Activated T-helper 1 cell treated with anti-CD3 and anti-CD28 coated beads, Interleukin-12 subunit alpha, Interleukin-12 subunit beta, Interleukin-2, Interleukin-4 antibody, amounts not matched to agents 30 ng/mL and 10 ng/mL and 1 ng/mL, durations not matched to agents 14 hours and 24 hours and 36 hours (primary cell): ENCODE data around the gene EPHA1. TPM values are rescaled to one million over a fixed set of nuclear protein-coding genes. Genes with fewer than 3 reads are reported as not detected.

ENCODE experiments used
- DNase-seq: peaks from one replicate; pipeline ENCODE4 v3.0.0; 2021; ENCODE audit warnings: low spot score
- H3K27ac Mint-ChIP-seq: one replicate; pipeline ENCODE4 v1.8.0; 2021; ENCODE audit warnings: mild to moderate bottlenecking, mixed read lengths
- H3K27me3 Mint-ChIP-seq: one replicate; pipeline ENCODE4 v1.8.0; 2022; ENCODE audit warnings: mild to moderate bottlenecking, moderate library complexity, mixed read lengths; ENCODE audit not compliant: insufficient read depth
- H3K36me3 Mint-ChIP-seq: one replicate; pipeline ENCODE4 v1.8.0; 2021; ENCODE audit warnings: low read depth, mixed read lengths
- H3K4me1 Mint-ChIP-seq: one replicate; pipeline ENCODE4 v1.8.0; 2021; ENCODE audit warnings: low read depth, mixed read lengths
- H3K4me3 Mint-ChIP-seq: one replicate; pipeline ENCODE4 v1.8.0; 2021; ENCODE audit warnings: mild to moderate bottlenecking, moderate library complexity, mixed read lengths
- H3K9me3 Mint-ChIP-seq: one replicate; pipeline ENCODE4 v1.8.0; 2021; ENCODE audit warnings: mixed read lengths
- intact Hi-C: fragments of 100-400 bp; cut with micrococcal nuclease; formaldehyde crosslinking; loops from one replicate; pipeline ENCODE4 v1.15.1; 2024
- total RNA-seq: library from RNA; stranded (reverse); gene quantifications from 2 replicates; pipeline ENCODE4 v1.2.3, GENCODE V29; 2022

EPHA1 gene
- total RNA-seq, 1 donor from 2014 or later: not detected

GRCh38 chr7:143380260-143380645, 28.4 kb downstream of the EPHA1 start:
- intact Hi-C loops: loop anchor here (1.0 to 5.0 kb wide), 11 partner anchors 18 to 1642 kb away; partner anchors contain the start of genes CASP2, FAM131B, GSTK1 and SSBP1
- Mint-ChIP-seq H3K27ac (peak overlapping the region; percentile 70), H3K36me3 (no peaks in the 10 kb centered on the region), H3K9me3 (no peaks in the 10 kb centered on the region), H3K4me3 (peak overlapping the region; percentile 85), H3K4me1 (peaks cover 46% of the 10 kb centered on the region), H3K27me3 (no peaks in the 10 kb centered on the region)
- DNase-seq: peak; percentile 76

GRCh38 chr7:143379611-143380259, 28.9 kb downstream of the EPHA1 start:
- no peaks in the 10 kb centered on the region for H3K9me3 Mint-ChIP-seq
- no peaks in the 10 kb centered on the region for H3K27me3 Mint-ChIP-seq
- intact Hi-C loops: loop anchor here (1.0 to 5.0 kb wide), 11 partner anchors 17 to 1641 kb away; partner anchors contain the start of genes CASP2, FAM131B, GSTK1 and SSBP1
- H3K27ac Mint-ChIP-seq: peak overlapping the region; percentile 70
- DNase-seq: no peak
- H3K4me3 Mint-ChIP-seq: peak overlapping the region; percentile 85
- H3K36me3 Mint-ChIP-seq: no peaks in the 10 kb centered on the region
- peaks cover 51% of the 10 kb centered on the region for H3K4me1 Mint-ChIP-seq

- H3K27ac Mint-ChIP-seq: no peak overlapping the region
- intact Hi-C loops: no loop called here
- no peaks in the 10 kb centered on the region for H3K36me3 Mint-ChIP-seq
Observed at GRCh38 chr7:143376396-143376795, 32.3 kb downstream of the EPHA1 start.

GRCh38 chr7:143375298-143376034, 33.2 kb downstream of the EPHA1 start:
- peaks cover 2% of the 10 kb centered on the region for H3K27me3 Mint-ChIP-seq
- H3K4me1 Mint-ChIP-seq: peaks cover 58% of the 10 kb centered on the region
- no peaks in the 10 kb centered on the region for H3K36me3 Mint-ChIP-seq
- peak overlapping the region; percentile 43 for H3K27ac Mint-ChIP-seq
- no peak for DNase-seq
- intact Hi-C loops: loop anchor here (1.0 kb wide), 1 partner anchor 135 kb away; no protein-coding TSS in a partner anchor
- H3K4me3 Mint-ChIP-seq: no peak overlapping the region
- no peaks in the 10 kb centered on the region for H3K9me3 Mint-ChIP-seq

More at GRCh38 chr7:143376396-143376795, 32.3 kb downstream of the EPHA1 start:
- DNase-seq: no peak
- Mint-ChIP-seq H3K4me1 (peaks cover 58% of the 10 kb centered on the region), H3K4me3 (no peak overlapping the region), H3K27me3 (no peaks in the 10 kb centered on the region), H3K9me3 (no peaks in the 10 kb centered on the region)

GRCh38 chr7:143374561-143374960, 34.1 kb downstream of the EPHA1 start:
- Mint-ChIP-seq H3K4me1 (peaks cover 52% of the 10 kb centered on the region), H3K4me3 (no peak overlapping the region)
- intact Hi-C loops: no loop called here

GRCh38 chr7:143373255-143373794, 35.3 kb downstream of the EPHA1 start:
- no peaks in the 10 kb centered on the region for H3K36me3 Mint-ChIP-seq
- no peak overlapping the region for H3K27ac Mint-ChIP-seq
- H3K27me3 Mint-ChIP-seq: peaks cover 5% of the 10 kb centered on the region
- intact Hi-C loops: no loop called here
- no peak overlapping the region for H3K4me3 Mint-ChIP-seq
- peaks cover 43% of the 10 kb centered on the region for H3K4me1 Mint-ChIP-seq
- no peaks in the 10 kb centered on the region for H3K9me3 Mint-ChIP-seq
- no peak for DNase-seq

More at GRCh38 chr7:143374561-143374960, 34.1 kb downstream of the EPHA1 start:
- Mint-ChIP-seq H3K27me3 (peaks cover 5% of the 10 kb centered on the region), H3K36me3 (no peaks in the 10 kb centered on the region), H3K27ac (no peak overlapping the region), H3K9me3 (no peaks in the 10 kb centered on the region)
- no peak for DNase-seq

GRCh38 chr7:143372070-143372469, 36.6 kb downstream of the EPHA1 start:
- DNase-seq: no peak
- H3K4me1 Mint-ChIP-seq: peaks cover 39% of the 10 kb centered on the region
- intact Hi-C loops: no loop called here

GRCh38 chr7:143369678-143370651, 38.7 kb downstream of the EPHA1 start:
- Mint-ChIP-seq H3K27me3 (peaks cover 28% of the 10 kb centered on the region), H3K4me3 (no peak overlapping the region), H3K27ac (no peak overlapping the region), H3K36me3 (no peaks in the 10 kb centered on the region), H3K4me1 (peaks cover 19% of the 10 kb centered on the region), H3K9me3 (no peaks in the 10 kb centered on the region)
- no peak for DNase-seq
- intact Hi-C loops: no loop called here

More at GRCh38 chr7:143372070-143372469, 36.6 kb downstream of the EPHA1 start:
- H3K9me3 Mint-ChIP-seq: no peaks in the 10 kb centered on the region
- H3K27ac Mint-ChIP-seq: no peak overlapping the region
- H3K27me3 Mint-ChIP-seq: peaks cover 11% of the 10 kb centered on the region
- no peaks in the 10 kb centered on the region for H3K36me3 Mint-ChIP-seq
- H3K4me3 Mint-ChIP-seq: no peak overlapping the region

GRCh38 chr7:143368387-143368786, 40.3 kb downstream of the EPHA1 start:
- H3K9me3 Mint-ChIP-seq: no peaks in the 10 kb centered on the region

GRCh38 chr7:143367972-143368371, 40.7 kb downstream of the EPHA1 start:
- H3K9me3 Mint-ChIP-seq: no peaks in the 10 kb centered on the region
- intact Hi-C loops: no loop called here

More at GRCh38 chr7:143368387-143368786, 40.3 kb downstream of the EPHA1 start:
- no peak for DNase-seq
- no peak overlapping the region for H3K4me3 Mint-ChIP-seq
- H3K36me3 Mint-ChIP-seq: no peaks in the 10 kb centered on the region
- H3K27me3 Mint-ChIP-seq: peaks cover 43% of the 10 kb centered on the region
- intact Hi-C loops: no loop called here
- H3K4me1 Mint-ChIP-seq: peaks cover 10% of the 10 kb centered on the region
- H3K27ac Mint-ChIP-seq: no peak overlapping the region

GRCh38 chr7:143363016-143363937, 45.4 kb downstream of the EPHA1 start:
- H3K27ac Mint-ChIP-seq: no peak overlapping the region

More at GRCh38 chr7:143367972-143368371, 40.7 kb downstream of the EPHA1 start:
- Mint-ChIP-seq H3K4me3 (no peak overlapping the region), H3K27ac (no peak overlapping the region), H3K36me3 (no peaks in the 10 kb centered on the region), H3K27me3 (peaks cover 47% of the 10 kb centered on the region), H3K4me1 (peaks cover 10% of the 10 kb centered on the region)
- DNase-seq: no peak

More at GRCh38 chr7:143363016-143363937, 45.4 kb downstream of the EPHA1 start:
- DNase-seq: no peak
- intact Hi-C loops: no loop called here
- peak overlapping the region; percentile 74 for H3K4me3 Mint-ChIP-seq
- H3K27me3 Mint-ChIP-seq: peaks cover 71% of the 10 kb centered on the region
- H3K9me3 Mint-ChIP-seq: no peaks in the 10 kb centered on the region
- no peaks in the 10 kb centered on the region for H3K36me3 Mint-ChIP-seq
- H3K4me1 Mint-ChIP-seq: no peaks in the 10 kb centered on the region
